GM12801 (cell line): ENCODE results near the gene PDE11A.

Experiments used
- TF ChIP-seq, protein P1 (sequence below): IDR thresholded peaks from one replicate; pipeline ENCODE4 v1.5.1; 2011; ENCODE audit warnings: control low read depth; ENCODE audit not compliant: insufficient read length; ENCODE audit errors: extremely low read depth

PDE11A gene

DNA sequence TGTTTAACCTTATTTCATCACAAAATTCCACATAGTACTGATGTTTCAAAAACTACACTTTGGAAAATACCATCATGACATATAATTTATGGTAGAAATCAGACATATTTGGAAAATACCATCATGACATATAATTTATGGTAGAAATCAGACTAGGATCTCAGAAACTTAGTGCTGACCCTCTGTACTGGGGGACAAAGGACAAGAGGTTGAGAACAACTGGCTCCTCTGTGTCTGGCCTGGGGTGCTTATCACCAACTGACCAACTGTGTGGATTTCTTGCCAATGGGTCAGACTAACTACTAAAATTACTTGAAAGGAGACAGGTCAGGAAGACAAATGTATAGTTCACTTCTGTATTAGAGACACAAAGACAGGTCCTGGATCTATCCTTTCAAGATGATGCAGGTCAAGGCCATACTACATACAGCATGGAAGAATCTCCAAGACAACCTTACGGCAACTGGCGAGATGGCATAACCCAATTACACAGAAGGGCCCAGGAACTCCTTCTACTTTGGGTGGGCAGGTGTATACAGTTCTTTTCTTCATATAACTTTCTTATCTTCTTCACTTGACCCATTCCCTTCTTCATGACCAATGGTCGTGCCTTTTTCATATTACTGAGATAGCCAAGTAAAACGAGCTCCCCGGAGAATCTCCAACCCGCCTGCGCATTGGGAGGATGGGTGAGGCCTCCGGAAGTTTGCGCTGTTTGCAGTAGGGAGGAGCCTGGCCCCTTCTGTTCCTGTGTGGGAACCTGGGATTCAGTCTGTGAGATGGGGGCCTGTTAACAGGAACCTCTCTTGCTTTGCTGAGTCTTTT is 389.5 kb downstream of the PDE11A start:
- TF ChIP-seq, protein P1, sequence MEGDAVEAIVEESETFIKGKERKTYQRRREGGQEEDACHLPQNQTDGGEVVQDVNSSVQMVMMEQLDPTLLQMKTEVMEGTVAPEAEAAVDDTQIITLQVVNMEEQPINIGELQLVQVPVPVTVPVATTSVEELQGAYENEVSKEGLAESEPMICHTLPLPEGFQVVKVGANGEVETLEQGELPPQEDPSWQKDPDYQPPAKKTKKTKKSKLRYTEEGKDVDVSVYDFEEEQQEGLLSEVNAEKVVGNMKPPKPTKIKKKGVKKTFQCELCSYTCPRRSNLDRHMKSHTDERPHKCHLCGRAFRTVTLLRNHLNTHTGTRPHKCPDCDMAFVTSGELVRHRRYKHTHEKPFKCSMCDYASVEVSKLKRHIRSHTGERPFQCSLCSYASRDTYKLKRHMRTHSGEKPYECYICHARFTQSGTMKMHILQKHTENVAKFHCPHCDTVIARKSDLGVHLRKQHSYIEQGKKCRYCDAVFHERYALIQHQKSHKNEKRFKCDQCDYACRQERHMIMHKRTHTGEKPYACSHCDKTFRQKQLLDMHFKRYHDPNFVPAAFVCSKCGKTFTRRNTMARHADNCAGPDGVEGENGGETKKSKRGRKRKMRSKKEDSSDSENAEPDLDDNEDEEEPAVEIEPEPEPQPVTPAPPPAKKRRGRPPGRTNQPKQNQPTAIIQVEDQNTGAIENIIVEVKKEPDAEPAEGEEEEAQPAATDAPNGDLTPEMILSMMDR = no peak

DNA sequence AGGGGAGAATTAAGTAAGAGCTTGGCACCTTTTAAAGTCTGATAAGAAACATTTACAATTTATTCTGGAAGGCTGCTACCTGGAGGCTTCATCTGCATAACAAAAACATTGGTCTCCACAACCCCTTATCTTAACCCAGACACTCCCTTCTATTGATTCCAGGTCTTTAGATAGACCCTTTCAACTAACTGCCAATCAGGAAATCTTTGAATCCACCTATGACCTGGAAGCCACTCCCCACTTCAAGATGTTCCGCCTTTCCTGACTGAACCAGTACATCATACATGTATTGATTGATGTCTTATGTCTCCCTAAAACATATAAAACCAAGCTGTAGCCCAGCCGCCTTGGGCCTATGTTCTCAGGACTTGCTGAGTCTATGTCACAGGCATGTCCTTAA is 390.6 kb downstream of the PDE11A start:
- TF ChIP-seq, protein P1 = no peak

DNA sequence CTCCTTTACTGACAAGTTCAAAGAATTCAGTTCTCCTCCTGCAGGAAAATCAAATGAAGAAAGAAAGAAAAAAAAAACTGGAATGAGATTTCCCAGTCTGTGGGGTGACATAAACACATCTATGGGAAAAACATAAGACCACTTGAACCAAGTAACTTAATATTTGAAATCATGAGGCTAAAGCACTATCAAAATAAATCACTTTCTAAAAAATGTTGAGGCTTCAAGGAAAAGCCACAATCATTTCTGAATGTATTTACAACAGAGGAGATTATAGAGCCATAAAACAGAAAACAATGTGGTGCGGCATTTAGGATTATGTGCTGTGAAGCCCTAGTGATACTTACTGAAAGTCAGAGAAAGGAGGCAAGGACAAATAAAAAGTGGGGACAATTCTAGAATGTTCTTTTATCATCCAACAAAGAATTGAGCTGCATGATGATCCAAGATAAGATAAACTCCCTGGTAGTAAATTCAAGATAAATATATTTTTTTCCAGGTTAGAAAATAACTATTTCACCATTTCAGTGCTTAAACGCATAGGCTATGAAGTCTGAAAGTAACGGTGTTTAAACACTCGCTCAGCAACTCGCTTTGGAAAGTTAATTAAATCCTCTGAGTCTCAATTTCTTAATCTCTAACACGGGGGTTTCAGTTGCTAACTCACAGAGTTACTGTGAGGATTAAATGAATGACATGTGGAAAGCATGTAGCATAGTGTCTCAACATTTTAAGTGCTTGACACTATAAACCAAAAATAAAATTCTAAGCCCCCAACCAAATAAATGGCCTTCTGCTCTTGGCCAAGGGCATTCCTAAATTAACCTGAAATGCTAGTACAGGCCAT is 391.5 kb downstream of the PDE11A start:
- TF ChIP-seq, protein P1 = no peak

DNA sequence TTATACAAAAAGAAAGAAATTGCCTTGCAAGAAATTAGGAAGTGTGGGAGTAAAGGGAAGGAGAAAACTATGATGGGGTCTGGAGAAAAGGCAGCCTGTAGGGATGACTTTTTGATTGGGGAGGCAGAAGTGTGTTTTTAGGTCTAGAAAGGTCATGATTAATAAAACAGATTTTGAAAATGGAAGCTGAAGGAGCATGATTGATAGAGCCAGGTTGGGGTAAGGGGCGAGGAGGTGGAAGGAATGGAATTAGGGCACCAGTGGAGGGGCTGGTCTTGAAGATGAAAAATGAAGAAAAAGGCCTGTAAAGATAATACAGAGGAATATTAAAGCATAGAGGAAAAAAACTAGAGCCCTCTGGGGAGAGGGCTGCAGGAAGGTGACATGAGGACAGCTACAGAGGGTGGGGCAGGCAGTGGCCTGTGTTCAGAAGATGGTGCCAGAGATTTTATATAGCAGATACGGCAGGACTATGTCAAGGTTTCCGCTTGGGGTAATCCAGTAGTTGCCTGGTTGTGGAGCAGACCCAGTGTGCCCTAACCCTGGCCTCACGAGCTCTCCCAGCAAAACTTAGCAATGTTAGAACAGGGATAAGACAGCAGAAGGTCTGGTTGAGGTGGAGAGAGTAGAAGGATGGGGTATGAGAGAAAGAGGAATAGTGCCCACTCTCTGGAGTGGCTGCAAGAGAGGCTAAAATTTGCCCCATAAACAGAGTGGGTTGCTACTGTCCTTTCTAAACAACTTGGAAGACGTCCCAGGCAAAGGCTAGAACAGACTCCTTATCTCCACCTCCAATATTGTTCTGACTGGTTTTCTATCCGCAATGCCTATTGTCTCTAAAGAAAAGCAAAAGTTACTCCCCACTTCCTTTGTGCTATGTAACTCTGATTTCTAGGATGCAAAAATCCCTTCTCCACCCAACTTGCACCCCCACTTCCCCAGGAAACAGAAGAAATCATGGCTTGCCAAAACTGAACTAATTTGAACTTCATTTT is 392.7 kb downstream of the PDE11A start:
- TF ChIP-seq, protein P1 = no peak

DNA sequence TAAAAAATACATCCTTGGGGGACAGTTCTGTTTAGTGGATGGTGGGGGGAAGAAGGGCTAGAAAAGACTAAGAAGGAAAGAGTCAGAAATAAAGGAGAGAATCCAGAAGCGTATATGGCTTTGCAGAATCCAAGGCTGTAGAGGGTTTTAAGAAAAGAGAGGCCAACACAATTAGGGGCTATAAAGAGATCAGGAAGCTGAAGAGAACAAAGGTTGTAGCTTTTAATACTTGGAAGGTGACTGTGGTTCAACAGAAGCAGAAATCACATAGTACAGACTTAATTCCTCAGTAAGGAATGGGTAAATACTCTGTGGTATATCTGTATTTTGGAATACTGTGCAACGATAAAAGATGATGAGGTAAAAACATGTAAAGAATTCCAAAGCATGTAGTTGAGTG is 393.6 kb downstream of the PDE11A start:
- TF ChIP-seq, protein P1 = no peak

DNA sequence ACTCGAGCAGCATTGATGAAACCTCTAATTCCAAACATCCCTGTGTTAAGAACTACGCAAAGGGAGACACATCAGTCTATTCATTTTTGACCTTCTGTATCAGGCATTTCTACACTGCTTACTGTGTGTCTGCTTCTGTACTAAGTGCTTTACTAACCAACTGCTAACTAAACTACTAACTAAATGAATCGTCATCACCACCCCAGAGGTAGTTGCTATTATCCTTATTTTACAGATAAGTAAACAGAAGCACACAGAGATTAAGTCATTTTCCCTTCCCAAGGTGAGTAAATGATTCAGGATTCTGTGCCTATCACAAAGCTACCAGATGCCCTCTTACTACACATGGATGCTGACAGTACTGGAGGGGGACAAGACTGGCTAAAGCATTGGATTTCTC is 395.9 kb downstream of the PDE11A start:
- TF ChIP-seq, protein P1 = no peak
